H1 (cell line): ENCODE results near the gene SLC43A3. TPM values are rescaled to one million over a fixed set of nuclear protein-coding genes. Genes with fewer than 3 reads are reported as not detected.

Experiments
- CTCF ChIA-PET: fragments of 300-600 bp; sonication (Branson Sonifier 250); formaldehyde crosslinking; loops from one replicate; lab custom pipeline; 2021; ENCODE audit not compliant: partially characterized antibody; lab: Charles Lee
- POLR2A ChIA-PET: fragments of 300-600 bp; sonication (Branson Sonifier 250); formaldehyde crosslinking; loops from one replicate; lab custom pipeline; 2021; ENCODE audit warnings: inconsistent platforms; ENCODE audit not compliant: partially characterized antibody; lab: Charles Lee
- DNase-seq, 2 experiments: peaks; one replicate each; pipeline versions ENCODE4 v3.0.0 to v3.0.0-alpha.2; 2010 to 2022; ENCODE audit warnings: low spot score in 2 of 2, low read depth in 1 of 2, mixed read lengths in 1 of 2
- FAIRE-seq: peaks from 2 replicates; lab custom pipeline; 2011; peaks lifted over from hg19 to GRCh38; lab: Jason Lieb, UNC
- H2AFZ ChIP-seq: 2 replicates; pipeline ENCODE4 v1.8.1; 2012; ENCODE audit warnings: low read length, inconsistent platforms
- H2AK5ac ChIP-seq: 2 replicates; pipeline ENCODE4 v1.6.1; 2013; ENCODE audit warnings: low read depth, low read length
- H2BK120ac ChIP-seq: replicated peaks from 2 replicates; pipeline ENCODE3; 2013; ENCODE audit warnings: low read depth, low read length, inconsistent platforms
- H2BK12ac ChIP-seq: 2 replicates; pipeline ENCODE4 v1.6.1; 2013; ENCODE audit warnings: low read depth, low read length
- H2BK15ac ChIP-seq: 2 replicates; pipeline ENCODE4 v1.6.1; 2013; ENCODE audit warnings: low read length
- H2BK20ac ChIP-seq: 2 replicates; pipeline ENCODE4 v1.6.1; 2013; ENCODE audit warnings: low read length
- H2BK5ac ChIP-seq: 2 replicates; pipeline ENCODE4 v1.6.1; 2013; ENCODE audit warnings: low read depth, low read length
- H3K14ac ChIP-seq: 2 replicates; pipeline ENCODE4 v1.6.1; 2013; ENCODE audit warnings: inconsistent platforms; ENCODE audit not compliant: insufficient read length
- H3K18ac ChIP-seq: 2 replicates; pipeline ENCODE4 v1.6.1; 2013; ENCODE audit warnings: low read length; ENCODE audit errors: extremely low read depth
- H3K23ac ChIP-seq: 2 replicates; pipeline ENCODE4 v1.6.1; 2013; ENCODE audit warnings: inconsistent platforms; ENCODE audit not compliant: insufficient read length
- H3K23me2 ChIP-seq: 2 replicates; pipeline ENCODE4 v1.6.1; 2013; ENCODE audit warnings: low read depth, low read length
- H3K27ac ChIP-seq: 2 replicates; pipeline ENCODE4 v1.6.1; 2011; ENCODE audit warnings: low read depth, low read length, inconsistent platforms
- H3K27me3 ChIP-seq, 4 experiments: replicated peaks in 1 of 4; 1 replicate in 1 of 4; 2 replicates in 3 of 4; pipeline versions ENCODE4 v1.6.1 to v1.8.1; 2011 to 2013; ENCODE audit warnings: low read length in 3 of 4, mild to moderate bottlenecking in 3 of 4, inconsistent platforms in 2 of 4, mixed read lengths in 2 of 4, moderate library complexity in 1 of 4; ENCODE audit not compliant: control insufficient read depth in 3 of 4, insufficient read depth in 3 of 4; ENCODE audit errors: extremely low read depth in 1 of 4
- H3K36me3 ChIP-seq, 4 experiments: 2 replicates each; pipeline versions ENCODE4 v1.6.1 to v1.8.1; 2011 to 2013; ENCODE audit warnings: mild to moderate bottlenecking in 4 of 4, low read length in 3 of 4, moderate library complexity in 2 of 4, control low read depth in 1 of 4, inconsistent platforms in 1 of 4; ENCODE audit not compliant: insufficient read depth in 4 of 4, control insufficient read depth in 2 of 4
- H3K4ac ChIP-seq: replicated peaks from 2 replicates; pipeline ENCODE3; 2013; ENCODE audit warnings: low read length, low read depth, mixed read lengths, inconsistent platforms; ENCODE audit not compliant: insufficient read length
- H3K4me1 ChIP-seq, 4 experiments: replicated peaks in 1 of 4; 1 replicate in 1 of 4; 2 replicates in 3 of 4; pipeline versions ENCODE4 v1.6.1 to v1.8.1; 2011 to 2013; ENCODE audit warnings: low read length in 3 of 4, inconsistent platforms in 2 of 4, mixed read lengths in 1 of 4; ENCODE audit not compliant: insufficient read depth in 4 of 4, control insufficient read depth in 3 of 4
- H3K4me2 ChIP-seq, 2 experiments: 2 replicates each; pipeline versions ENCODE4 v1.6.1 to v1.8.1; 2011 to 2013; ENCODE audit warnings: low read depth in 2 of 2, low read length in 2 of 2, control low read depth in 1 of 2, inconsistent platforms in 1 of 2, mild to moderate bottlenecking in 1 of 2; ENCODE audit not compliant: insufficient read depth in 1 of 2
- H3K4me3 ChIP-seq, 4 experiments: fragments of 200-600, 300-600 bp in 1 of 4; sonication (generic), shearing (Covaris generic), sonication (Bioruptor Twin) in 1 of 4; 2 replicates each; pipeline versions ENCODE4 v1.5.1 to v1.8.1; 2011 to 2016; ENCODE audit warnings: low read length in 4 of 4, low read depth in 3 of 4, control low read depth in 2 of 4, inconsistent platforms in 2 of 4, mild to moderate bottlenecking in 2 of 4, mixed read lengths in 1 of 4, moderate library complexity in 1 of 4; ENCODE audit not compliant: insufficient read depth in 2 of 4; ENCODE audit errors: extremely low read depth in 1 of 4
- H3K56ac ChIP-seq: replicated peaks from 2 replicates; pipeline ENCODE3; 2013; ENCODE audit warnings: low read depth, mild to moderate bottlenecking, mixed read lengths, low read length, inconsistent platforms; ENCODE audit not compliant: insufficient read length
- H3K79me1 ChIP-seq: 2 replicates; pipeline ENCODE4 v1.6.1; 2013; ENCODE audit warnings: low read depth, low read length, control low read depth
- H3K79me2 ChIP-seq, 2 experiments: 2 replicates each; pipeline versions ENCODE4 v1.6.1 to v1.8.1; 2012 to 2013; ENCODE audit warnings: low read length in 2 of 2, mild to moderate bottlenecking in 2 of 2, inconsistent platforms in 1 of 2; ENCODE audit not compliant: insufficient read depth in 2 of 2, control insufficient read depth in 1 of 2
- H3K9ac ChIP-seq, 4 experiments: replicated peaks in 1 of 4; 1 replicate in 1 of 4; 2 replicates in 3 of 4; pipeline versions ENCODE4 v1.6.1 to v1.8.1; 2011 to 2013; ENCODE audit warnings: low read depth in 3 of 4, low read length in 3 of 4, control low read depth in 2 of 4, mild to moderate bottlenecking in 2 of 4, moderate library complexity in 2 of 4, inconsistent platforms in 1 of 4; ENCODE audit errors: extremely low read depth in 1 of 4
- H3K9me3 ChIP-seq, 2 experiments: 2 replicates each; pipeline versions ENCODE4 v1.6.1 to v1.8.1; 2012 to 2013; ENCODE audit warnings: mild to moderate bottlenecking in 2 of 2, moderate library complexity in 2 of 2, control low read depth in 1 of 2, inconsistent platforms in 1 of 2, low read depth in 1 of 2, low read length in 1 of 2, mixed read lengths in 1 of 2; ENCODE audit not compliant: insufficient read depth in 2 of 2
- H4K20me1 ChIP-seq, 2 experiments: replicated peaks in 1 of 2; 2 replicates each; pipeline versions ENCODE3 to v1.8.1; 2011 to 2013; ENCODE audit warnings: inconsistent platforms in 2 of 2, low read length in 2 of 2, mild to moderate bottlenecking in 1 of 2; ENCODE audit not compliant: insufficient read depth in 2 of 2, control insufficient read depth in 1 of 2
- H4K5ac ChIP-seq: 2 replicates; pipeline ENCODE4 v1.6.1; 2013; ENCODE audit warnings: low read length, low read depth, mixed read lengths, inconsistent platforms; ENCODE audit not compliant: insufficient read length
- H4K8ac ChIP-seq: 2 replicates; pipeline ENCODE4 v1.8.0; 2013; ENCODE audit warnings: mild to moderate bottlenecking, moderate library complexity, low read length, inconsistent platforms; ENCODE audit not compliant: insufficient read depth; ENCODE audit errors: extremely low read depth
- H4K91ac ChIP-seq: replicated peaks from 2 replicates; pipeline ENCODE3; 2013; ENCODE audit warnings: low read length, mixed read lengths, inconsistent platforms; ENCODE audit not compliant: insufficient read length
- ASH2L ChIP-seq: fragments of 200-600, 300-600 bp; sonication (generic); IDR thresholded peaks from one replicate; pipeline ENCODE4 v1.7.1; 2017; ENCODE audit warnings: low read length
- CHD1 ChIP-seq: IDR thresholded peaks from 2 replicates; pipeline ENCODE4 v1.6.1; 2012; ENCODE audit warnings: low read depth, low read length, improper control_type of control experiment
- EGR1 ChIP-seq: IDR thresholded peaks from 2 replicates; pipeline ENCODE4 v1.6.1; 2011; ENCODE audit warnings: low read depth, low read length, borderline replicate concordance
- EZH2 ChIP-seq: fragments of 200-600 bp; sonication (generic); IDR thresholded peaks from 2 replicates; pipeline ENCODE4 v1.7.1; 2012; ENCODE audit warnings: low read depth, mild to moderate bottlenecking, moderate library complexity, low read length, inconsistent platforms; ENCODE audit not compliant: severe bottlenecking
- FOSL1 ChIP-seq: IDR thresholded peaks from 2 replicates; pipeline ENCODE4 v1.6.1; 2011; ENCODE audit warnings: mild to moderate bottlenecking, low read depth, low read length, moderate library complexity; ENCODE audit not compliant: insufficient read depth
- JUND ChIP-seq: IDR thresholded peaks from 2 replicates; pipeline ENCODE4 v1.6.1; 2011; ENCODE audit warnings: mild to moderate bottlenecking, improper control_type of control experiment, low read length
- MAFK ChIP-seq: IDR thresholded peaks from 2 replicates; pipeline ENCODE4 v1.6.1; 2012; ENCODE audit warnings: low read depth, mild to moderate bottlenecking, improper control_type of control experiment, low read length
- NRF1 ChIP-seq: IDR thresholded peaks from 2 replicates; pipeline ENCODE4 v1.6.1; 2011; ENCODE audit warnings: mild to moderate bottlenecking, low read depth, low read length, improper control_type of control experiment
- SUZ12 ChIP-seq: fragments of 200-600 bp; sonication (generic); IDR thresholded peaks from 2 replicates; pipeline ENCODE4 v1.6.1; 2012; ENCODE audit warnings: mild to moderate bottlenecking, inconsistent platforms, low read length, moderate library complexity, mixed read lengths
- YY1 ChIP-seq: IDR thresholded peaks from 2 replicates; pipeline ENCODE4 v1.6.1; 2011; ENCODE audit warnings: low read depth, mild to moderate bottlenecking, low read length
- WGBS, 2 experiments: shearing (Covaris generic) in 1 of 2; methylation state at CpG; one replicate each; pipeline versions ENCODE4 v1.1.6 to v1.1.7; 2013 to 2015; ENCODE audit warnings: low lambda C conversion rate in 2 of 2, mixed read lengths in 2 of 2, inconsistent platforms in 1 of 2, low coverage in 1 of 2, missing lambda C conversion rate in 1 of 2; ENCODE audit not compliant: insufficient replicate concordance in 2 of 2, insufficient coverage in 1 of 2, insufficient read length in 1 of 2; ENCODE audit errors: extremely low coverage in 1 of 2, missing lambda C conversion rate in 1 of 2; 5-methylcytosine and 5-hydroxymethylcytosine counted together
- polyA plus RNA-seq, 7 experiments: library from polyadenylated mRNA; depleted of rRNA in 3 of 7; stranded (reverse) in 5 of 7; unstranded in 2 of 7; fragments of >200 nt in 5 of 7; fragments of 200-250 nt in 2 of 7; gene quantifications; 1 replicate in 5 of 7; 2 replicates in 1 of 7; 4 replicates in 1 of 7; pipeline versions ENCODE4 v1.2.1 to v1.2.3, GENCODE V29; 2011 to 2013; ENCODE audit warnings: missing spikeins in 2 of 7, mixed read lengths in 2 of 7
- total RNA-seq: library from RNA; stranded (reverse); fragmentation: NEBNext Ultra II Directional; extraction: Animal tissue kit (Norgen Biotek cat#: 25700); gene quantifications from 2 replicates; pipeline ENCODE4 v1.2.1, GENCODE V29; 2021
- TF ChIP-seq, protein P1 (sequence below): IDR thresholded peaks from 2 replicates; pipeline ENCODE4 v1.6.1; 2012; ENCODE audit warnings: low read length, inconsistent platforms

SLC43A3 gene
- total and polyA plus RNA-seq, 2 of the 8 experiments (the other 6 are each of a cell fraction or from before 2014, with no cell fraction given), result 31.8 to 67.8 TPM

- ChIA-PET POLR2A (interaction anchor here (2.9 kb wide), 1 partner anchor 35 kb away, joined by 10 read pairs; the partner anchor contains the start of gene TNKS1BP1), CTCF (interaction anchor here (0.6 to 4.9 kb wide), 8 partner anchors 10 to 131 kb away, joined by 3 to 24 read pairs (median 4); no protein-coding TSS in a partner anchor)
- no peaks in the 10 kb centered on the region for H3K23me2 ChIP-seq
- WGBS, 2 experiments, result 86% methylated on average over 8 of the region's 8 CpGs; no CpG with 5 or more reads in 1 of the 2 experiments
- no peak overlapping the region for H4K8ac ChIP-seq
- H3K14ac ChIP-seq, result no peak overlapping the region
- H2BK12ac ChIP-seq, result no peak overlapping the region
- H3K56ac ChIP-seq, result no peak overlapping the region
- no peaks in the 10 kb centered on the region for H3K36me3 ChIP-seq
- H3K4ac ChIP-seq, result no peak overlapping the region
- no peak overlapping the region for H3K4me3 ChIP-seq
- H3K27me3 ChIP-seq, result no peaks in the 10 kb centered on the region; a peak in 1 of 7 replicates
- H2BK120ac ChIP-seq, result no peak overlapping the region
- no peak overlapping the region for H3K23ac ChIP-seq
- no peak overlapping the region for H4K5ac ChIP-seq
- no peak overlapping the region for H2AFZ ChIP-seq
- no peak for FAIRE-seq
- TF ChIP-seq EGR1 (no peak), CHD1 (no peak), SUZ12 (no peak), ASH2L (no peak), YY1 (no peak), EZH2 (no peak), FOSL1 (no peak), JUND (no peak), NRF1 (no peak), MAFK (no peak)
- TF ChIP-seq, protein P1, sequence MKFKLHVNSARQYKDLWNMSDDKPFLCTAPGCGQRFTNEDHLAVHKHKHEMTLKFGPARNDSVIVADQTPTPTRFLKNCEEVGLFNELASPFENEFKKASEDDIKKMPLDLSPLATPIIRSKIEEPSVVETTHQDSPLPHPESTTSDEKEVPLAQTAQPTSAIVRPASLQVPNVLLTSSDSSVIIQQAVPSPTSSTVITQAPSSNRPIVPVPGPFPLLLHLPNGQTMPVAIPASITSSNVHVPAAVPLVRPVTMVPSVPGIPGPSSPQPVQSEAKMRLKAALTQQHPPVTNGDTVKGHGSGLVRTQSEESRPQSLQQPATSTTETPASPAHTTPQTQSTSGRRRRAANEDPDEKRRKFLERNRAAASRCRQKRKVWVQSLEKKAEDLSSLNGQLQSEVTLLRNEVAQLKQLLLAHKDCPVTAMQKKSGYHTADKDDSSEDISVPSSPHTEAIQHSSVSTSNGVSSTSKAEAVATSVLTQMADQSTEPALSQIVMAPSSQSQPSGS, result no peak
- H3K18ac ChIP-seq, result no peak overlapping the region
- H3K79me1 ChIP-seq, result no peaks in the 10 kb centered on the region
- no peak overlapping the region for H2BK15ac ChIP-seq
- H2BK20ac ChIP-seq, result no peak overlapping the region
- H2BK5ac ChIP-seq, result no peak overlapping the region
- no peak overlapping the region for H3K4me2 ChIP-seq
- H2AK5ac ChIP-seq, result no peak overlapping the region
- H3K27ac ChIP-seq, result no peak overlapping the region
- no peaks in the 10 kb centered on the region for H3K79me2 ChIP-seq
- H4K20me1 ChIP-seq, result no peaks in the 10 kb centered on the region
- no peak overlapping the region for H4K91ac ChIP-seq
- H3K4me1 ChIP-seq, result peaks cover 7 to 19% (median 11%) of the 10 kb centered on the region in 4 experiments
- DNase-seq, result no peak
- H3K9me3 ChIP-seq, result no peaks in the 10 kb centered on the region
- H3K9ac ChIP-seq, result no peak overlapping the region
Measured at GRCh38 chr11:57360991-57361390, 65.9 kb downstream of the SLC43A3 start.
